GM10847 (cell line): ENCODE results near the gene ERH.

Experiments used
- POLR2A ChIP-seq: IDR thresholded peaks from 2 replicates; pipeline ENCODE4 v1.6.1; 2011; ENCODE audit not compliant: insufficient read length; ENCODE audit errors: extremely low read depth

The ERH gene

DNA sequence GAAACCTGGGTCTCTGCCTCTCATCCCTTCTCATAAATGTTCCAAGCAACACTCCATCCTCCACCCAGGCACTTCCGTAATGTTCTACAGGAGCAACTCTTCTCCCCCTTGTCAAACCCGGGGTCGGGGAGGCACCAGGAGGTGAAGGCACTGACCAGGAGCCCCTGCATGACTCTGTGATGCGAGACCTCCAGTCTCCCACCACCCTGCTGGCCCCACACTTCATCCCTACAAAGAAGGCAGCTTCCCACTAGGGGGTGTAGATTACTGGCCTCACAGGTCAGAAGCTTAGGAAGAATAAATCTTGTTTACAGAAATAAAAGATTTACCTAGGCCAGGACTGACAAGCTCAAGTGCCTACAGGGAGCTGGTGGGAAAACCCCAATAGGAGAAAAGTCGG lies 47.2 kb downstream of the ERH start:
- no peak for TF ChIP-seq POLR2A

DNA sequence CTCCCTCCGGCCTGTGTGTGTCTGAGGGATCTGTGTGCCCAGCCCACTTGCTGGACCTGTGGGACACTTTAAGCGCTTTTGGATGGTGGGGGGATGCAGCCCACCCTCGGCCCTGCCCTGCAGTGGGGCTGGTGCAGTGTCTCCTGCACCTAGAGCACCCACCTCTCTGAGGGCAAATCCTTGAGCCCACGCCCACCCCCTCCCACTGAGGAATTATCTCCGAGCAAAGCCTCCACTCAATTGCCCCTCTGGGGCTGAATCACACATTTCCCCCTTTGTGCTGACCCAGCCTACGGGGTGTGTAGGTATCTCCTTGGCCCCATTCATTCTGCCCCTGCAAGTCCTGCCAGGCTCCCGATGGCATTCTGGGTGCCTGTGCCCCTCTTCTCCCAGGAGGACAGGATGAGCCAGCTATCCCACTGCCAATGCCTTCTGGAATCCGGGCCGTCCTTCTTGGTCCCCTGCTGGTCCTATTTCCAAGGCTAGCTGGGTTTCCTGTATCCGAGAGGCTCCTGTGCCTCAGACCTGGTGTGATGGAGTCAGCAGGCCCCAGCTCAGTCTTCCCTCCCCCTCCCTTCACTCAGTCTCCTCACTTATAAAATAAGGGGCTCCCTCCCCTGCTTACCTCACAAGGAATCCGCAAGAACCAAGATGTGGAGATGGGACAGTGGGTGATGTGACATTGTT lies 48.9 kb downstream of the ERH start:
- TF ChIP-seq POLR2A: no peak

DNA sequence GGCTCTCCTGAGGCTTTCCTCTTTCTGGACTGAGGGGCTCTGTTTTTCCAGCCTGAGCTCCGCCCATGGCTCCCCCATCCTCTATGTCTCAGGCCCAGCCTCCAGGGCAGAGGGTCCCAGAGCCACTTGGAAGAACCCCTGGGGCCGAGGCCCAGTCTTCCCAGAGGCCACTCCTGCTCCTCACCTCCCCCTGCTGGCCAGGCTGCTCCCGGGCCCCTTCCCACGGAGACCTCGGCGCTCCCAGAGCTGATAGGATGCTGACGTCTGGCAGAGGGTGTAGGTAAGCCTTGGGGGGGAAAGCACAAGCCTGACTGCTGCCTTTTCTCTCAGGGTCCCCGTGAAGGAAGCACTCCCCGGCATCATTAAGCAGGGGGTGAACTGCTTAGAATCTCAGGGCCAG lies 51.4 kb downstream of the ERH start:
- no peak for TF ChIP-seq POLR2A

DNA sequence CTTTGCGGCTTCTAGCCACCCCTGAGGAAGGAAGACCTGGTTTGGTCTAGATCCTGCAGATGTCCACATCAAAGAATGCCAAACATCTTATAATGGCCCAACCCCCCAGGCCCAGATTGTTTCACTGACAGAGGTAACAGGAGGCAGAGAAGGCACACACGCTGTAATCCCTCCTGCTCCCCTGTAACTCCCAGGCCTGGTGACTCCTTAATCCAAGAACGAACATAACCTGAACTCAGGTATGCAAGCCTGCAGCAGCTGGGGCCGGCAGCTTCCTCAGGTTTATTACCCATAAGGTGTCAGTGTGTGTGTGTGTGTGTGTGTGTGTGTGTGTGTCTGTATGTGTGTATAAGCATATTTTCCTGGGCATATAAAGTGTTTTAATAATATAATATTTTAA lies 52.7 kb downstream of the ERH start:
- no peak for TF ChIP-seq POLR2A

DNA sequence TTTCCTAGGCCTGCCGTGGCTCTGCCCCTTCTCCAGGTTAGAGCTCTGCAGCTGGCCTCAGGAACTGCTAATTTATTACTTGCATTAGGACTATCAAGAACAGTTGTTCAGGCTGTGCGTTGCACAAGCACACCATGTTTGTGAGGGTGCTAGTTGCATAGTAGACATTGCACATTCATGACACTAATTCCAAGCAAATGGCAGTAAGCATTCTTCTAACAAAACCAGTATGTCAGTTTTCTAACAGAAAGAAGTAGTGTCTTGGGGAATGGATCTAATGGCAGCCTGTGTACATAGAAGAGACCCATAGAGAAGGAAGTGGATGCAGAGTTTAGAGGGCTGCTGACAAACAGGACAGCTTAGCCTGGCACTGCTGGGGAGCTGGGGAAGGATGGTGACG lies 53.9 kb downstream of the ERH start:
- no peak for TF ChIP-seq POLR2A

DNA sequence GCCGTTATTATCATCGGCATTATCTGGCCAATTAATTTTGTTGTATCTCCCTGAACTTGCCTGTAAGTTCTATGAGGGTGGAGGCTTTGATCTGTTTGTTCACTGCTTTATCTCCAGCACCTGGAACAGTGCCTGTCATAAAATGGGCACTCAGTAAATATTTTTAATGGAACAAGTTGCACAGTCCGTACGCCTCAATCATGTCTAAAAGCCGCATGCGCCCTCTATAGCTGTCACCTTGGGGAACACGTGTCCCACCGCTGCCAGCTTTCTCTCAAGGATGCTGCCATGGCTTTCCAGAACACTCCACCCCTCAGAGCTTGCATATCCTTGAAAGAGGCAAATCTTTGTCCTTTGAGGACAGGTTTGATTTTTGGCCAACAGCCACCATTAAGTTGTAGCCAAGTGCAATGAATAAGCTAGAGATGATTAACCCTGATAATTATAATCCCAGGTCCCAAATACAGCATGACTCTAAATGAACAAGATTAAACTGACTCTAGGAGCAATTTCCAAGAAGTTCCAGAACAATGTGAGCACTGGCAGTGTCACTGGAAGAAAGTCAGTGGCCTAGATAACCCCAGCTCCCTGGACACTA lies 55.1 kb downstream of the ERH start:
- no peak for TF ChIP-seq POLR2A

DNA sequence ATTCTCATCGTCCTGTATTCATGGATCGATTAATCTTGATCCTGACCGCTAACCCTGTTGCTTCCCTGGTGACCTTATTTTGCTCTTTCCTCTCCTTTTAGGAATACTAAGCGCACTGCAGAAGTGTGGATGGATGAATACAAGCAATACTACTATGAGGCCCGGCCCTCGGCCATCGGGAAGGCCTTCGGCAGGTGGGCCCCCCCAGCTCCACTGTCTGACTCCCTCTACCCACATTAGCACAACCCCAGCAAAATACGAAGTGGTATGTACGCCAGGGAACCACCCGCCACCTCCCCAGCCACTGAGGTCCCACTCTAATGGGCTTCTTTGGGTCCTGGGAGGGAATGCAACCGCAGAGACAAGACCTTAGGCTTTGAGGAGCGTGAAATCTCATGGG lies 58.7 kb downstream of the ERH start:
- no peak for TF ChIP-seq POLR2A

DNA sequence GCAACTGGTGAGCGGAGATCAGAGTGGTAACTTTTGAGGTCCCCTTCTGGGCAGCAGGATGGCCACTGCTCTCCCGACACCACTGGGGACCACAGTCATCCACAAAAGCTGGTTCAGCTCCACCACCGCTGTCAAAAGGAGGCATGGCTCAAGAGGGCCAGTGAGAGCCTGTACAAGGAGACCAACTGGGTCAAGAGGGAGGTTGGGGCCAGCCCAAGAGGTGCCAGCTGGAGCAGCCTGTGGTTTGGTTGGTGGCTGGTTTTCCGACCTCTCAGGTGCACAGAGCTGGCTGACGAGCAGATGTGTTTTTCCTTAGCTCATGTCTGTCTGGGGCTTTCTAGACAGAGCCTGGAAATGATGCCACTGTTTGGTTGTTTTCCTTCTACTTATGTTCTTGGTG lies 60.1 kb downstream of the ERH start:
- no peak for TF ChIP-seq POLR2A

DNA sequence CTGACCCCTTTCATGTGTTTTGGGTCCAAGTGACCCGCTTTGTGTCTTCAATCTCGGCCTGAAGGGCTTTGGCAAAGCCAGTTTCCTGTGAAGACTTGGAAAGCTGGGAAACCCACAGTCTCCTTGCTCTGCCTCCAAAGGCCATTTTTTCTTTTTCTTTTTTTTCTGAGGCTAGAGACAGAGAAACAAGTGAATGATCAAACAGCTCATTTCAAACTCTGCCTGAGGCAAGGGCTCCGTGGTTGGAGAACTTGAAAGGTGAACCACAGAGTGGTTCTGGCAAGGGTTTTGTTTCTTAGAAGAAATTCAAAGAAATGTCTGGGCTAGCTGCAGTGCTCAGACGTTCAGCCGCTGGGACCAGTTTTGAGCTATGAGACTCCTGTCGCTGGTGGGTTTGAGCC lies 62.7 kb downstream of the ERH start:
- TF ChIP-seq POLR2A: no peak

DNA sequence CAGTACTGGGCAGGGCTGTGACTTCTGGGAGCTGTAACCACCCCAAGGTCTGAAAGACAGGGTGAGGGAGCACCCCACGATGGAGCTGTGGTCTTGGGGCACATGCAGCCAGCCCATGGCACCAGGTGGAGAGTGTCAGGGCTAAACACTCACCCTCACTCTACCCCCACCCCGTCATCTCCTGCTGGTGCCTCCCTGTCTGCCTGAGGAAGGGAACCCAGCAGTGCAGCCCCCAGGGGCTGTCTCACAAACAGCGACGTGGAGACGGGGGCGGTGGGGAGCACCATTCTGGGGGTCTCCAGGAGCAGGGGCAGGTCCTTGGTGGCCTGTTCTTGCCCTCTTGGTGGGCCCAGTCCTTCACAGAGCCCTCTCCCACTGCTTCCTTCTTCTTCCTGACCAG lies 63.5 kb downstream of the ERH start:
- TF ChIP-seq POLR2A: no peak

DNA sequence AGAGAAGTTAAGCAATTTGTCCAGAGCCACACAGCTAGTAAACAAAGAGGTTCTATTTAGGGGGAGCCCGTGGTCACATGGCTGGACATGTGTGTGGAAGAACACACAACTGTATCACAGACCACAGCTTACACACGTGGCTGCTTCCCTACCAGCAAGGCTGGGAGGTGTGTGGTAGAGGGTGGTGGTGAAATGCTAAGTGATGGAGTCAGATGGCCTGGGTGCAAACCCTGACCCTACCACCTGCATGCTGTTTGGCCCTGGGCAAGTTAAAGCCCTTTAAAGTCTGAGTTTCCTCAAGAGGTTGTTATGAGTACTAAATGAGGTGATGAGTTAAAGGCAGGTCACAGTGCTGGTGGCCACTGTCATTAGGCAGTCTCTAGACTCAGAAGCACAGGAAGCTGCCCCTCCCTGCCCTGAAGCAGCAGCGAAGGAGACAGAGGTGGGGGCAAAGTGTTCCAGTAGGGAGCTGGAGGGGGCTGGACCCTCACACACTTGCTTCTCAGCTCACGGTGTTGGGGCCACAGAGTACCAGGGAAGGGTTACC lies 64.2 kb downstream of the ERH start:
- no peak for TF ChIP-seq POLR2A

DNA sequence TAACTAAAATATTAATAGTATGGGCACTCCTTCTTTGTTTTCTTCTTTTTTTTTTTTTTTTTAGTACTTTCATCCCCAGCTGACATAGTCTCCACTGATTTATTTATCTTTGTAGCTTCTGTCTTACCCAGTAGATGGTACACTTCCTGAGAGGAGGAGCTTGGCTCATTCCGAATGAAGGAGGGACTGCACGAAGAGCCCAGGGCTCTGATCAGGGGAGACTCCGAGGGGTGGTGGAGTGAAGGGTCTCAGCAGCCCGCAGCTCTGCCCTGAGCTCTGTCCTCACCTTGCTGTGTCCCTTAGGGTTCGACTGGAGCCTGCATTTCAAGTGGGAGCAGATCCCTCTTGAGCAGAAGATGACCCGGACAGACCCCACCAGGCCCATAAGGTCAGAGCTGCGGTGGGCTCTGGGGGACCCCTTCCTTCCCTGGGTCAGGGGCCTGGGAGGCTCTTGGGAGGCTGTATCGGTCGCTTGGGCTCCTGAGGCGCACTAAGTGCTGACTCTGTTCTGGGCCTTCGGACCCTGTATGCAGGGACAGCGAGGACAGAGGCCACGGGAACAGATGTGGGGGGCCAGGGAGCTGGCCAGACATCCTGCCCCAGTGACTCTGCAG lies 65.2 kb downstream of the ERH start:
- no peak for TF ChIP-seq POLR2A

DNA sequence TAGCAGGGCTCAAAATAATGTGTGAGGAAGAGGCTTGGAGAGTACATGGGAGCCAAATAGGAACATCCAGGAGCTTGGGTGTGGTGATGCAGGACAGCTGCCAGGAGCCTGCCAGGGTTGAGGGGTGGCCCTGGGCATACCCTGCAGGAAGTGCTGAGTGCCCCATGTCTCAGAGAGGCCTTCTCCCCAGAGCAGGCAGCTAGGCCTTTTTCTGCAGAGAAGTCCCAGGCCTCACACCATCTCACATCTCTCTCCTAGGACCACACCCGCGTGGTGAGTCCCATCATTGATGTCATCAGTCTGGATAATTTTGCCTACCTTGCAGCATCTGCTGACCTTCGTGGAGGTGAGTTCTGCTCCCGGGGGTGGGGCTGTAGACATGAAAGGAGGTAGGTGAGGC lies 66.9 kb downstream of the ERH start:
- TF ChIP-seq POLR2A: no peak
